Gastrocnemius medialis (tissue), 4 donors: ENCODE measurements around the gene SPATA32.
A peak's percentile ranks its signal among the peaks of the same experiment; 100 is the strongest.

ENCODE experiments used
- CTCF ChIP-seq, 5 experiments: fragments of 450-650 bp in 3 of 5; fragments of 200-600 bp in 2 of 5; sonication (generic) in 2 of 5; IDR thresholded peaks in 4 of 5; conservative IDR thresholded peaks in 1 of 5; 1 replicate in 4 of 5; 2 replicates in 1 of 5; pipeline ENCODE4 v1.5.1; 2016 to 2019; ENCODE audit warnings: antibody characterized with exemption in 5 of 5, mild to moderate bottlenecking in 3 of 5, moderate library complexity in 3 of 5
- POLR2A ChIP-seq, 2 donors: fragments of 450-650 bp; IDR thresholded peaks; one replicate each; pipeline ENCODE4 v1.6.1; 2017; ENCODE audit warnings: antibody characterized with exemption in 2 of 2, mild to moderate bottlenecking in 2 of 2, moderate library complexity in 2 of 2

DNA sequence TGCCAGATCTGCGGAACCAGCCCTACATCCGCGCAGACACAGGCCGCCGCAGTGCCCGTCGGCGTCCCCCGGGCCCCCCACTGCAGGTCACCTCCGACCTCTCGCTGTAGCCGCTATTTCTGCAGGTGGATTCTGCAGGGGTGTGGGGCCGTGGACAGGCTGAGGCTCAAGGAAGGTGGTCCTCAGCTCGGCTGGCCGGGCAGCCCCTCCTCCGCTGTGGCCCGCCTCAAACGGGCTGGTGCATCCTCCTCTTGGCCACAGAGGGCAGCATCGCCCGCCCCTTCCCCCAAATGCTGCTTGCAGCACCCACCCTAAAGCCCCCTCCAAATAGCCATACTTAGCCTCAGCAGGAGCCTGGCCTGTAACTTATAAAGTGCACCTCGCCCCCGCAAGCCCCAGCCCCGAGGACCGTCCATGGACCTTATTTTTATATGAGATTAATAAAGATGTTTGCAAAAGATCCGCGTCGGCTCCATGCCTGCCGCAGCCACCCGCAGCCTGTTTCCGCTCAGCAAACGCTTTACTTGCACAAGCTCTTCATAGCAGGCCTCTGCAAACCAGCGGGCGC is 14.9 kb downstream of the SPATA32 start:
- TF ChIP-seq CTCF (IDR thresholded peaks at IDR 0.05 in 4 of 5, conservative IDR thresholded peaks at IDR 0.05 in 1 of 5), result peak; percentile 25 to 61 (median 35)
- TF ChIP-seq POLR2A (IDR thresholded peaks at IDR 0.05), result no peak
